Skin of body (tissue), 2 donors: ENCODE data around the gene CAPN2. TPM values are rescaled to one million over a fixed set of nuclear protein-coding genes. Genes with fewer than 3 reads are reported as not detected.
"Not testable (repeated sequence)": the region's sequence is repeated elsewhere in the genome, so short reads cannot be mapped to it uniquely, and the experiment has no call there.

Experiments
- DNase-seq: peaks from one replicate; lab custom pipeline; 2025; lab: John Stamatoyannopoulos, UW
- total RNA-seq: library from RNA; depleted of rRNA; stranded (reverse); fragments of >200 nt; gene quantifications from one replicate; pipeline ENCODE4 v1.2.3, GENCODE V29; 2014

Gene CAPN2
- total RNA-seq, 1 donor from 2014 or later: 81.8 TPM

DNA sequence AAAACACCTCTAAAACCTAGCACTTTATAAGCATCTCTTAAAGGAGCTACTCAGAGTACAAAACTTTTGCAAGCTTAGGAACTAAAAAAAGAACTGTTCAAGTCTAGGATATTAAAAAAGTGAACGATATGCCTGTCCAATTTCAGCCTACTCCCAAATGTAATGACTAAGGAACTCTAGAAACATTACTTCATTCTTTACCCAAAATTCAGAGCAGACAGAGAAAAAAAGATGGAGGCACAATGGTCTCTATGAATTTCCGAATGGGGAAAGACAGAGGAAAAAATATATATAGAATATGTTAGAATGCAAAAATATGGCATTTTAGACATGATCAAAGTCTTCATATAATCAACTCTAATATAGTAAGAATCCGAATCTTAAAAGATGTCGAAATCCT is 72.2 kb downstream of the CAPN2 start:
- DNase-seq: no peak

DNA sequence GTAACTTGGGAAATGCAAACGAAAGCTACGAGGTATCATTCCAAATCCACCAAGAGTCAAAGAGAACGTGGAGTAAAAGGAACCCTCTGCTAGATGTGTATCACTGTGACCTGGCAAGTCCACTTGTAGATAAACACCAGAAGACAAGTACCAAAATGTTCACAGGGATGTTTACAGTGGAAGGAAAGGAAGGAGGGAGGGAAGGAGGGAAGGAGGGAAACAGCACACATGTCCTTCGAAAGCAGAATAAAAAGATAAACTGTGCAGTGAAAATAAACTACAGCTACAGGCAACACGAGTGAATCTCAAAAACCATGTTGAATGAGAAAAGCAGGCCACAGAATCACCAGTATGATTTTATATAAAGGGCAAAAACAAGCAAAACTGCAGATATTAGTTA is 73.5 kb downstream of the CAPN2 start:
- no peak for DNase-seq

DNA sequence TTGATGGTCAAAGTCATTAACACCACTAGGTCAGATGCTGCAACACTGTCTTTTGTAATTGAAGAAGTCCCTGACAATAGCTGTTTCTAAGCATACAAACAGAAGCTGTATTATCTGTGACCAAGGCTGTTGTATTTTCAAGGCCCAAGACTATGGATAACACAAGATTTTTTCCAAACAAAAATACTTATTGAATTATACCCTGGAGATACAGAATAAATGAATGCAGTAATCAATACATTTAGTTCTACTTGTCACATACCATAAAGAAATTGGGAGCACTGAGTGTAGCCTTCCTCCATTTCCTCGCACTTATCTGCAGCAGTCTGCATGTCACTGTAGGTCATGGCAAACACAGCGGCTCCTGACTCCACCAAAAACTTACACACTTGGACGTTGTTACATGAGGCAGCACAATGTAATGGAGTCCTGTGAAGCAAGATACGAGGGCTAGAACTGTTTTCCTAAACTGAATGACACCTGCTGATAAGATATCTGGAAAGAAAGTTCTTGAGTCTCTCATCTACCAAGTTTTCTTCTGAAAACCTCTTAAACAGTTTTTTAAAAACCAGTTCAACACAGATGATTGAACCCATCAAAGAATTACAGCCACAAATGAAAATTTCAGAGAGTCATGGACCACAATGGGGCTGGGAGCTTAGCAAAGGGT is 76.5 kb downstream of the CAPN2 start:
- no peak for DNase-seq

- no peak for DNase-seq
These were observed 79.7 kb downstream of the CAPN2 start for GRCh38 chr1:223792046-223792445.

GRCh38 chr1:223793716-223794115 is 81.4 kb downstream of the CAPN2 start:
- DNase-seq: no peak

GRCh38 chr1:223794136-223794880 is 82.0 kb downstream of the CAPN2 start:
- no peak for DNase-seq

- DNase-seq: no peak
These were observed 83.9 kb downstream of the CAPN2 start for GRCh38 chr1:223796210-223796609.

DNA sequence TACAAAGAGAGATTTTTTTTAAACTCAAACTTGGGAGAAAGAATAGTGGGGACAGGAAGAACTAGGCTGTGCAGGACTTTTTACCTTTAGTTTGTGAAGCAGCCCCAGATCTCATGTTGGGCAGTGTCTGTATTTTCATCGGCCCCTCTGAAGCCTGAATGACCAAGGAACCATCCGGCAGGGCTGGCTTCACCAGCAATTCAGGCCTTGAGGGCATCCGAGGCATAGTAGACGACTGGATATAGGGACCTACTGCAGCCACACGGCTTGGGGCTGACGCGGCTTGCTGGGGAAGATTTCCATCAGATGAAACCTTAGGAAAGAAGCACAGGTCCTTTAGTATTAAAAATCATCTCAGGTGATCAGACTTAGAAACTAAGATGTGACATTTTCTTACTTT is 89.7 kb downstream of the CAPN2 start:
- no peak for DNase-seq

DNA sequence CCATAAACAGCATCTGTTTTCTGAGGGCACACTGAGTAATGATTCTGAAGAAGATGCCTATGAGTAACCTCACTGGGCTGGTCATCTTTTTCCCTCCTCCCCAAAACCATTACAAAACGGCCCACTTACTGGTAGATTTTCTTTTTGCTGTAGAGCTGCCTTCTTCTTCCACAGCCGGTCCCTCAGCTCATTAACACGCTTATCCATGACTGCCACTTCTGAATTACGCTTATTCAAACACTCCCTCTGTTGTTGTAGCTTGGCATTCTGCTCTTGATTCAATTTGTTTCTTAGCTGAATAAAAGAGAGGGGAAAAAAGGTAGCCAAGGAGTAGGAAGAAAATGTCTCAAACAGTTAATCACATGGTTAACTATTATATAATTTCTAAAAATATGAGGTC is 90.3 kb downstream of the CAPN2 start:
- DNase-seq: no peak

DNA sequence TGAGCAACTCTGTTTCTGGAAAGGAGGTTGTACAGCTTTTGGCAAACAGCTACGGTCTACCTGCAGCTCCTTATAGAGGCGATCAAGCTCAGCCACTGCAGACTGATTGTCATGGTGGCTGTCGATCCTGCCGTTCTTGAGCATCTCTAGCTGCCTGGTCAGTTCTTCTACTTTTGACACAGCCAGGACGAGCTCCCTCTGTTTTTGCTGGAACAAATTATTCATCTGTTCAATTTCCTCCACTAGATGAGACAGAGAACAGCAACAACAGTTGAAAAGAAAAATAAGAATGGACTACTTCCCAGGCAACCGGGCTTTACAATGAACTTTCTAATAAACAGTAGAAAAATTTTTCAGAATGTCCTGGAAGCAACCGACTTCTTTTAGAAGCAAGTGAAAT is 90.9 kb downstream of the CAPN2 start:
- DNase-seq: no peak

DNA sequence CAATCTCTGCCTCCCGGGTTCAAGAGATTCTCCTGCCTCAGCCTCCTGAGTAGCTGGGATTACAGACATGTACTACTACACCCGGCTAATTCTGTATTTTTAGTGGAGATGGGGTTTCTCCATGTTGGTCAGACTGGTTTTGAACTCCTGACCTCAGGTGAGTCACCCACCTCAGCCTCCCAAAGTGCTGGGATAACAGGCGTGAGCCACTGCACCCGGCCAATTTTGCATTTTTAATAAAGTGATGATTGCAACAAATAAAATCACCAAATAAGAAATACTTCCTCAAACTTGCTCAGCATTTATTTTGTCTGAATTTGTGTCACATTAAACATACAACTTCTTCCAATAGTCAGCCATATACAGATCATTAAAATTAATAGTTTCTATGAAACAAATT is 97.6 kb downstream of the CAPN2 start:
- DNase-seq: not testable (repeated sequence)

DNA sequence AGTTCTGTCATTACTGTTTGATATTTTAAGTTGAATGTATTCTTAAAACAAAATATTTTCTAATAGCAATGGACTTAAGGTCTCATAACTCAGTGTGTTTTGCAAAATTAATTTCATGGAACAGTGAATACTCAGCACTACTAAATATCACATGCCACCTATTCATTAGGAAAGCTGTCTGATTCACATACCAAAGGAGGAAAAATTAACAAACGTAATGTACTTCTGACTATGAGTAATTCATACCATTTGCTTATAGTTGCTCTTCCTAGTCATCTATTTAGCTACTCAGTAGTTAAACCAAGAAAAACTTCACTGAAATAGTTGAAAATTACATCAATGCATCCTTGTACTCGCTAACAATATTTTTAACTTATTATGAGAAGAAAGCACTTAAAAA is 98.2 kb downstream of the CAPN2 start:
- DNase-seq: no peak

- peak; percentile 19 for DNase-seq
These were observed 99.3 kb downstream of the CAPN2 start for GRCh38 chr1:223811634-223812101.

DNA sequence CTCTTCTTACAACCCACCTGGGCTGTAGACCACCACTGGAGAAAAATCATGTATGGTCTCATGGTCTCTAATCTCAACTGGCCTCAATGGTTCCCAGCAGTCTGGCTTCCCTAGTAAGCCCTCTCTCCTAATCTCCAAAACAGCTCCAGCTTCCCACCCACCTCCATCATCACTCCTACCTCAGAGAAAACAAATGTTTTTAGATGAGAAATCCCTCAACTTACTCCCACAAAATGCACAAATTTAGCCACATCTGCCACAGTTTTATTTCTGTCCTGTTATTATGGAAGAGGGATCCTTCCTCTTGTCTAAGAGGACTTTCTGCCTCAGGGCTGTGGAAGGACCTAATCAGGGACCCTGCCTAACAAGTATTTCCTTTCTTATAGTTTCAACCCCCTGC is 101.3 kb downstream of the CAPN2 start:
- no peak for DNase-seq

DNA sequence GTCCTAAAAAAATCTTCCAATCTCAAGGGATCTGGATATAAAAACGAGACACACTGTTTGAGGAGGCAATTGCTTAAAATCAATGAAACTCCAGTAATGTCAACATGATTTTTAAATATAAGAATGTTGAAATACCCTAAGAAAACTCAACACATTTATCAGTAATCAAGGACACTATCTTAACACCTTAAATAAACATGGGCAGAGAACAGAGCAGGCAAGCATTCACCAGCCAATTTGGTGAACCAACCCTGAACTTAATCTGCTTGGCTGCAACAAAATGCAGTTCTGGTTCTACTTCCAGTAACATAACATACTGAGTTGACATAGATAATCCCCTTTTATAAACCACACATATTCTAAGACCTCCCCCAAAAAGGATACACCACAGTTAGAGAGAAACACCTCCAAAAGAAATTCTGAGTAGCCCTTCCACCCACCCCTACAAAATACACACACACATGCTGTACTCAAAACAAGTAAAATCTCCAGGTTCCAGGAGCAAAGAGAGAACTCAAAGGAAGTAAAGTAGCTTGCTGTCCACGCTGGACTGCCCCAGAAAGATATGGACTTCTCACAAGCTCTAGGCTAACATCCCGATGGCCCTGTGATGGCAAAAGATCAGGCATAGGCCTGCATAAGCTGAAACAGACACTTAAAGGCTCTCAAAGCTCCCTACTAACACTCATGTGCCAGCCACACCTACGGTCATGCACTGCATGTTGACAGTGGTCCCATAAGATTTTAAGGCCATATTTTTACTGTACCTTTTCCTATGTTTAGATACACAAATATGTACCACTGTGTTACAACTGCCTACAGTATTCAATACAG is 102.9 kb downstream of the CAPN2 start:
- no peak for DNase-seq

DNA sequence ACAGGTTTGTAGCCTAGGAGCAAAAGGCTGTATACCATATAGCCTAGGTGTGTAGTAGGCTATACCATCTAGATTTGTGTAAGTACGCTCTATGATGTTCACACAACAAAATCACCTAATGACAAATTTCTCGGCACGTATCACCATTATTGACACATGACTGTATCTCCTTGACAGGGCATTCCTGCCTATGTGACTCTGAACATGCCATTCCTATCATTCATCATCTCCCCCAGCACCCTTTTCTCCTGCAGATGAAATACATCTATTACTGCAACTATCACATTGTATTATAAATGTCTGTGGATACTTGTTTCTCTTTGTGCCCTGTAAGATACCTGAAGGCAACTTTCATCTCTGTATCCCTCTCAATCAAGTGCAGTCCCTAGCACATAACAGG is 103.5 kb downstream of the CAPN2 start:
- no peak for DNase-seq

GRCh38 chr1:223817265-223817664 is 104.9 kb downstream of the CAPN2 start:
- DNase-seq: not testable (repeated sequence)

GRCh38 chr1:223819730-223820514 is 107.6 kb downstream of the CAPN2 start:
- no peak for DNase-seq

GRCh38 chr1:223820515-223820858 is 108.1 kb downstream of the CAPN2 start:
- DNase-seq: no peak

DNA sequence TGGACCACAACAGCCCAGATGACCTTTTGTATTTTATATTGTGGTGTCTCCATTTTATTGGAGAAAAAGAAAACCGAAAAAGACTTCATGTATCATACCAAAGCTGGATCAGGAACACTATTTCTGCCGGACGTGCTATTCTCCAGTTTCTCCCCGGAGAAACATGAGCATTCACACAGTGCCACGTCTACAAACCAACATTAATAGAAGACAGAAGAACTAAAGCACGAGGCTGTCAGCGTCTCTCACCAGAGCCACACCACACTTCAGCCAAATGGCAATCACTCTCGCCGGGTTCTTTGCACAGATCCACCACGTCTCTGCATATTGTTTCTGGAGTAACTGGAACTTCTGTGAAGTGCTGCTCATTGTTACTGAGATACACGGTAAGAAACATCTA is 108.6 kb downstream of the CAPN2 start:
- DNase-seq: no peak

- no peak for DNase-seq
These were observed 111.9 kb downstream of the CAPN2 start for GRCh38 chr1:223824287-223824686.
